Measurements from ENCODE around the gene RIT1. TPM values are rescaled to one million over a fixed set of nuclear protein-coding genes. Genes with fewer than 3 reads are reported as not detected.

The RIT1 gene
- total RNA-seq, 1 experiment from 2014 or later = 28.1 TPM

DNA sequence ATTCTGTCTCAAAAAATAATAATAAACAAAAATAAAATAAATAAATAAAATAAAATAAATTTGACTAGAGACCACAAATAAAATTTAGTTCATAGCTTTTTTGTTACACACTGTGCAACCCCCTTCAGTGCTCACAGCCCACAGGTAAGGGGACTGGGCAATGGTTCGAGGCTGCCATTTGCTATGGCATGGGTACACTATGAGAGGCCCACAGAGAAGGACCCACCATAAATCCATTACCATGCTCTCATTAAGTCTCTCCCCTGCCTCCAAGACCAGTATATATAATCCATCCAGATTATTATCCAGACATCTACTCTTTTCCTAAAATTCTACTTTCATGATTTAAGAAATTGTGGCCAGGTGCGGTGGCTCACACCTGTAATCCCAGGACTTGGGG, 8.7 kb upstream of the RIT1 start:
- Histone ChIP-seq H3K4me1 (ENCODE audit: control insufficient read depth, insufficient read depth, low read length) (peaks cover 8% of the 10 kb centered on the region; the same call in 1 of the 2 replicates), H3K27ac (ENCODE audit: low read length) (no peak overlapping the region), H3K9me3 (ENCODE audit: control insufficient read depth, insufficient read depth, low read depth, low read length) (no peaks in the 10 kb centered on the region), H3K27me3 (ENCODE audit: control insufficient read depth, insufficient read depth, low read length) (no peaks in the 10 kb centered on the region), H3K4me3 (ENCODE audit: low read depth in 2 of 2, low read length in 2 of 2) (no peak overlapping the region), H3K36me3 (ENCODE audit: control insufficient read depth, insufficient read depth, low read length) (peaks cover 53% of the 10 kb centered on the region)
- no peak for ATAC-seq
- no peak for DNase-seq (ENCODE audit: low read depth, low spot score)
- in situ Hi-C loops (cut with HindIII; ENCODE audit: low pct_unique_long_range_greater_than_20kb, low sequenced_read_pairs) (no loop called here), intact Hi-C loops (cut with micrococcal nuclease; ENCODE audit: unreplicated experiment) (no loop called here)
- ChIA-PET CTCF (no interaction called here), POLR2A (no interaction called here)
- BruUV-seq (replicated peaks) = no TSS peak
- TF ChIP-seq TCF7L2 (IDR thresholded peaks at IDR 0.05; ENCODE audit: low read depth, low read length) = no peak
- no peak for TF ChIP-seq SIN3A (IDR thresholded peaks at IDR 0.05; ENCODE audit: borderline replicate concordance, insufficient read depth, low read depth, low read length)
- TF ChIP-seq, protein P1, sequence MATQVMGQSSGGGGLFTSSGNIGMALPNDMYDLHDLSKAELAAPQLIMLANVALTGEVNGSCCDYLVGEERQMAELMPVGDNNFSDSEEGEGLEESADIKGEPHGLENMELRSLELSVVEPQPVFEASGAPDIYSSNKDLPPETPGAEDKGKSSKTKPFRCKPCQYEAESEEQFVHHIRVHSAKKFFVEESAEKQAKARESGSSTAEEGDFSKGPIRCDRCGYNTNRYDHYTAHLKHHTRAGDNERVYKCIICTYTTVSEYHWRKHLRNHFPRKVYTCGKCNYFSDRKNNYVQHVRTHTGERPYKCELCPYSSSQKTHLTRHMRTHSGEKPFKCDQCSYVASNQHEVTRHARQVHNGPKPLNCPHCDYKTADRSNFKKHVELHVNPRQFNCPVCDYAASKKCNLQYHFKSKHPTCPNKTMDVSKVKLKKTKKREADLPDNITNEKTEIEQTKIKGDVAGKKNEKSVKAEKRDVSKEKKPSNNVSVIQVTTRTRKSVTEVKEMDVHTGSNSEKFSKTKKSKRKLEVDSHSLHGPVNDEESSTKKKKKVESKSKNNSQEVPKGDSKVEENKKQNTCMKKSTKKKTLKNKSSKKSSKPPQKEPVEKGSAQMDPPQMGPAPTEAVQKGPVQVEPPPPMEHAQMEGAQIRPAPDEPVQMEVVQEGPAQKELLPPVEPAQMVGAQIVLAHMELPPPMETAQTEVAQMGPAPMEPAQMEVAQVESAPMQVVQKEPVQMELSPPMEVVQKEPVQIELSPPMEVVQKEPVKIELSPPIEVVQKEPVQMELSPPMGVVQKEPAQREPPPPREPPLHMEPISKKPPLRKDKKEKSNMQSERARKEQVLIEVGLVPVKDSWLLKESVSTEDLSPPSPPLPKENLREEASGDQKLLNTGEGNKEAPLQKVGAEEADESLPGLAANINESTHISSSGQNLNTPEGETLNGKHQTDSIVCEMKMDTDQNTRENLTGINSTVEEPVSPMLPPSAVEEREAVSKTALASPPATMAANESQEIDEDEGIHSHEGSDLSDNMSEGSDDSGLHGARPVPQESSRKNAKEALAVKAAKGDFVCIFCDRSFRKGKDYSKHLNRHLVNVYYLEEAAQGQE (IDR thresholded peaks at IDR 0.05; ENCODE audit: insufficient read depth in 1 of 2, low read depth in 2 of 2, low read length in 1 of 2) = no peak
- TF ChIP-seq, protein P2, sequence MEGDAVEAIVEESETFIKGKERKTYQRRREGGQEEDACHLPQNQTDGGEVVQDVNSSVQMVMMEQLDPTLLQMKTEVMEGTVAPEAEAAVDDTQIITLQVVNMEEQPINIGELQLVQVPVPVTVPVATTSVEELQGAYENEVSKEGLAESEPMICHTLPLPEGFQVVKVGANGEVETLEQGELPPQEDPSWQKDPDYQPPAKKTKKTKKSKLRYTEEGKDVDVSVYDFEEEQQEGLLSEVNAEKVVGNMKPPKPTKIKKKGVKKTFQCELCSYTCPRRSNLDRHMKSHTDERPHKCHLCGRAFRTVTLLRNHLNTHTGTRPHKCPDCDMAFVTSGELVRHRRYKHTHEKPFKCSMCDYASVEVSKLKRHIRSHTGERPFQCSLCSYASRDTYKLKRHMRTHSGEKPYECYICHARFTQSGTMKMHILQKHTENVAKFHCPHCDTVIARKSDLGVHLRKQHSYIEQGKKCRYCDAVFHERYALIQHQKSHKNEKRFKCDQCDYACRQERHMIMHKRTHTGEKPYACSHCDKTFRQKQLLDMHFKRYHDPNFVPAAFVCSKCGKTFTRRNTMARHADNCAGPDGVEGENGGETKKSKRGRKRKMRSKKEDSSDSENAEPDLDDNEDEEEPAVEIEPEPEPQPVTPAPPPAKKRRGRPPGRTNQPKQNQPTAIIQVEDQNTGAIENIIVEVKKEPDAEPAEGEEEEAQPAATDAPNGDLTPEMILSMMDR (IDR thresholded peaks at IDR 0.05) = no peak
- no peak for TF ChIP-seq POLR2AphosphoS5 (IDR thresholded peaks at IDR 0.05; ENCODE audit: low read depth, low read length)

DNA sequence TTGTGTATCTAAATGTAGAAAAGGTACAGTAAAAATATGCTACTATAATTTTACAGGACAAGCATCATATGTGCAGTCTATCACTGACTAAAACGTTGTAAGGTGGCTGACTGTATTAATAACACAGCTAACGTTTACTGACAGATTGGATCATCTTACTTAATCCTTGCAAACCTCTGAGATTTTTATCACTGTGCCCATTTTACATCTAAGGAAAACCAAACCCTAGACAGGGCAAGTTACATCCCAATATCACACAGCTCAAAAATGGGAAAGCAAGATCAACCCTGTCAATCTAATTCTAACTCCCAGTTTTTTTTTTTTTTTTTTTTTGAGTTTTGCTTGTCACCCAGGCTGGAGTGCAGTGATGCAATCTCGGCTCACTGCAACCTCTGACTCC, 7.5 kb upstream of the RIT1 start:
- ChIA-PET CTCF (interaction anchor here (0.6 kb wide), 1 partner anchor 26 kb away, joined by 3 read pairs; no protein-coding TSS in a partner anchor), POLR2A (interaction anchor here (0.6 to 0.7 kb wide), 3 partner anchors 20 to 60 kb away, joined by 4 to 5 read pairs (median 4); no protein-coding TSS in a partner anchor)
- H3K9me3 ChIP-seq (ENCODE audit: control insufficient read depth, insufficient read depth, low read depth, low read length) = no peaks in the 10 kb centered on the region
- H3K27me3 ChIP-seq (ENCODE audit: control insufficient read depth, insufficient read depth, low read length) = no peaks in the 10 kb centered on the region
- intact Hi-C loops (cut with micrococcal nuclease; ENCODE audit: unreplicated experiment) (no loop called here), in situ Hi-C loops (cut with HindIII; ENCODE audit: low pct_unique_long_range_greater_than_20kb, low sequenced_read_pairs) (no loop called here)
- no peak overlapping the region for H3K27ac ChIP-seq (ENCODE audit: low read length)
- H3K4me3 ChIP-seq (ENCODE audit: low read depth in 2 of 2, low read length in 2 of 2) = no peak overlapping the region
- BruUV-seq (replicated peaks) = no TSS peak
- H3K36me3 ChIP-seq (ENCODE audit: control insufficient read depth, insufficient read depth, low read length) = peaks cover 61% of the 10 kb centered on the region
- H3K4me1 ChIP-seq (ENCODE audit: control insufficient read depth, insufficient read depth, low read length) = peaks cover 8% of the 10 kb centered on the region; the same call in 1 of the 2 replicates
- DNase-seq (ENCODE audit: low read depth, low spot score) = no peak
- no peak for TF ChIP-seq TCF7L2 (IDR thresholded peaks at IDR 0.05; ENCODE audit: low read depth, low read length)
- TF ChIP-seq, protein P1 (IDR thresholded peaks at IDR 0.05; ENCODE audit: insufficient read depth in 1 of 2, low read depth in 2 of 2, low read length in 1 of 2) = no peak
- TF ChIP-seq POLR2AphosphoS5 (IDR thresholded peaks at IDR 0.05; ENCODE audit: low read depth, low read length) = no peak; the same call in 1 of the 2 replicates
- TF ChIP-seq SIN3A (IDR thresholded peaks at IDR 0.05; ENCODE audit: borderline replicate concordance, insufficient read depth, low read depth, low read length) = no peak
- TF ChIP-seq, protein P2 (IDR thresholded peaks at IDR 0.05) = no peak
- ATAC-seq = no peak

Data from Panc1 (cell line).